Urinary bladder (tissue), 4 donors: ENCODE results near the gene MDGA2. TPM values are rescaled to one million over a fixed set of nuclear protein-coding genes. Genes with fewer than 3 reads are reported as not detected.

Experiments used
- DNase-seq: peaks from one replicate; pipeline ENCODE4 v3.0.0-alpha.2; 2015; ENCODE audit errors: extremely low spot score
- H3K27ac ChIP-seq: one replicate; pipeline ENCODE4 v1.5.1; 2013; ENCODE audit warnings: low read depth, mild to moderate bottlenecking, moderate library complexity
- H3K36me3 ChIP-seq: one replicate; pipeline ENCODE4 v1.6.1; 2013; ENCODE audit warnings: mild to moderate bottlenecking, moderate library complexity; ENCODE audit not compliant: insufficient read depth
- H3K4me1 ChIP-seq: one replicate; pipeline ENCODE4 v1.6.1; 2013; ENCODE audit warnings: mild to moderate bottlenecking, moderate library complexity; ENCODE audit not compliant: insufficient read depth
- H3K4me3 ChIP-seq: one replicate; pipeline ENCODE4 v1.5.1; 2013; ENCODE audit warnings: low read depth, low read length
- WGBS: extraction: QIAGEN DNeasy Blood & Tissue Kit; methylation state at CpG from one replicate; pipeline ENCODE4 v1.1.7; 2013; 5-methylcytosine and 5-hydroxymethylcytosine counted together
- polyA plus RNA-seq: library from polyadenylated mRNA; stranded (reverse); fragments of 200-250 nt; gene quantifications from one replicate; pipeline ENCODE4 v1.2.3, GENCODE V29; 2013
- total RNA-seq: library from RNA; depleted of rRNA; stranded (reverse); fragments of >200 nt; gene quantifications from one replicate; pipeline ENCODE4 v1.2.3, GENCODE V29; 2014
- donor health status: healthy with polysubstance abuse.
- donor health status: healthy.

Gene MDGA2
- total and polyA plus RNA-seq, 2 donors, result 0.15 to 6.1 TPM

GRCh38 chr14:47500369-47500768 lies 175.0 kb downstream of the MDGA2 start:
- no peaks in the 10 kb centered on the region for H3K4me1 ChIP-seq
- no peaks in the 10 kb centered on the region for H3K36me3 ChIP-seq
- WGBS, result 94% methylated on average over 1 of the region's 1 CpG

GRCh38 chr14:47490766-47491165 lies 184.6 kb downstream of the MDGA2 start:
- DNase-seq, result no peak
- H3K36me3 ChIP-seq, result no peaks in the 10 kb centered on the region
- 90% methylated on average over 4 of the region's 4 CpGs for WGBS
- no peak overlapping the region for H3K27ac ChIP-seq
- no peaks in the 10 kb centered on the region for H3K4me1 ChIP-seq
- no peak overlapping the region for H3K4me3 ChIP-seq

More at GRCh38 chr14:47500369-47500768, 175.0 kb downstream of the MDGA2 start:
- no peak for DNase-seq
- no peak overlapping the region for H3K4me3 ChIP-seq
- H3K27ac ChIP-seq, result no peak overlapping the region

- WGBS, result 59% methylated on average over 3 of the region's 3 CpGs
Observed at GRCh38 chr14:47490353-47490752, 185.1 kb downstream of the MDGA2 start.

GRCh38 chr14:47485421-47485820 lies 190.0 kb downstream of the MDGA2 start:
- Histone ChIP-seq H3K36me3 (no peaks in the 10 kb centered on the region), H3K4me3 (no peak overlapping the region), H3K4me1 (no peaks in the 10 kb centered on the region), H3K27ac (no peak overlapping the region)
- DNase-seq, result no peak
- 86% methylated on average over 2 of the region's 2 CpGs for WGBS

More at GRCh38 chr14:47490353-47490752, 185.1 kb downstream of the MDGA2 start:
- DNase-seq, result no peak
- no peaks in the 10 kb centered on the region for H3K4me1 ChIP-seq
- no peak overlapping the region for H3K4me3 ChIP-seq
- no peaks in the 10 kb centered on the region for H3K36me3 ChIP-seq
- H3K27ac ChIP-seq, result no peak overlapping the region

GRCh38 chr14:47483449-47483848 lies 192.0 kb downstream of the MDGA2 start:
- Histone ChIP-seq H3K4me3 (no peak overlapping the region), H3K36me3 (no peaks in the 10 kb centered on the region)

GRCh38 chr14:47471075-47471474 lies 204.3 kb downstream of the MDGA2 start:
- Histone ChIP-seq H3K4me1 (no peaks in the 10 kb centered on the region), H3K36me3 (no peaks in the 10 kb centered on the region), H3K4me3 (no peak overlapping the region), H3K27ac (no peak overlapping the region)
- DNase-seq, result no peak
- WGBS, result 62% methylated on average over 2 of the region's 2 CpGs

More at GRCh38 chr14:47483449-47483848, 192.0 kb downstream of the MDGA2 start:
- H3K27ac ChIP-seq, result no peak overlapping the region
- H3K4me1 ChIP-seq, result no peaks in the 10 kb centered on the region
- no peak for DNase-seq

GRCh38 chr14:47466916-47467315 lies 208.5 kb downstream of the MDGA2 start:
- Histone ChIP-seq H3K36me3 (no peaks in the 10 kb centered on the region), H3K4me1 (no peaks in the 10 kb centered on the region), H3K4me3 (no peak overlapping the region), H3K27ac (no peak overlapping the region)
- no peak for DNase-seq

- WGBS, result 78% methylated on average over 2 of the region's 2 CpGs
- H3K4me1 ChIP-seq, result no peaks in the 10 kb centered on the region
Observed at GRCh38 chr14:47454025-47454424, 221.4 kb downstream of the MDGA2 start.

GRCh38 chr14:47447076-47447475 lies 228.3 kb downstream of the MDGA2 start:
- Histone ChIP-seq H3K27ac (no peak overlapping the region), H3K36me3 (no peaks in the 10 kb centered on the region), H3K4me3 (no peak overlapping the region), H3K4me1 (no peaks in the 10 kb centered on the region)
- WGBS, result 58% methylated on average over 3 of the region's 3 CpGs
- no peak for DNase-seq

More at GRCh38 chr14:47454025-47454424, 221.4 kb downstream of the MDGA2 start:
- no peak for DNase-seq
- Histone ChIP-seq H3K4me3 (no peak overlapping the region), H3K27ac (no peak overlapping the region), H3K36me3 (no peaks in the 10 kb centered on the region)

- Histone ChIP-seq H3K4me1 (no peaks in the 10 kb centered on the region), H3K27ac (no peak overlapping the region), H3K4me3 (no peak overlapping the region), H3K36me3 (no peaks in the 10 kb centered on the region)
- no peak for DNase-seq
Observed at GRCh38 chr14:47442211-47442610, 233.2 kb downstream of the MDGA2 start.

GRCh38 chr14:47439953-47440352 lies 235.5 kb downstream of the MDGA2 start:
- 73% methylated on average over 2 of the region's 2 CpGs for WGBS
- no peaks in the 10 kb centered on the region for H3K4me1 ChIP-seq
- H3K4me3 ChIP-seq, result no peak overlapping the region
- no peak overlapping the region for H3K27ac ChIP-seq
- DNase-seq, result no peak
- H3K36me3 ChIP-seq, result no peaks in the 10 kb centered on the region

- whole genome bisulfite sequencing, result 27% methylated on average over 1 of the region's 1 CpG
- Histone ChIP-seq H3K36me3 (no peaks in the 10 kb centered on the region), H3K4me1 (no peaks in the 10 kb centered on the region), H3K4me3 (no peak overlapping the region), H3K27ac (no peak overlapping the region)
- DNase-seq, result no peak
Observed at GRCh38 chr14:47438650-47439140, 236.7 kb downstream of the MDGA2 start.

GRCh38 chr14:47435331-47435965 lies 240.0 kb downstream of the MDGA2 start:
- Histone ChIP-seq H3K4me3 (no peak overlapping the region), H3K4me1 (no peaks in the 10 kb centered on the region), H3K36me3 (no peaks in the 10 kb centered on the region), H3K27ac (no peak overlapping the region)
- DNase-seq, result no peak
- WGBS, result 86% methylated on average over 1 of the region's 1 CpG

GRCh38 chr14:47427629-47428028 lies 247.8 kb downstream of the MDGA2 start:
- H3K4me1 ChIP-seq, result no peaks in the 10 kb centered on the region
- no peak overlapping the region for H3K27ac ChIP-seq
- no peak overlapping the region for H3K4me3 ChIP-seq
- DNase-seq, result no peak
- no peaks in the 10 kb centered on the region for H3K36me3 ChIP-seq
- 74% methylated on average over 2 of the region's 2 CpGs for WGBS

- H3K4me3 ChIP-seq, result no peak overlapping the region
- no peaks in the 10 kb centered on the region for H3K4me1 ChIP-seq
- WGBS, result 68% methylated on average over 4 of the region's 4 CpGs
- DNase-seq, result no peak
- no peaks in the 10 kb centered on the region for H3K36me3 ChIP-seq
- H3K27ac ChIP-seq, result no peak overlapping the region
Observed at GRCh38 chr14:47425302-47425701, 250.1 kb downstream of the MDGA2 start.
